Spleen (tissue), 11 donors: Measurements from ENCODE around the gene NTNG1. TPM values are rescaled to one million over a fixed set of nuclear protein-coding genes. Genes with fewer than 3 reads are reported as not detected.

Experiments used
- DNase-seq: peaks from one replicate; pipeline ENCODE4 v3.0.0-alpha.2; 2020
- H3K27ac ChIP-seq, 8 donors: fragments of 200-600 bp; sonication (generic) in 7 of 8; 1 replicate in 4 of 8; 2 replicates in 4 of 8; pipeline versions ENCODE4 v1.5.0 to v1.8.0; 2016 to 2021; ENCODE audit warnings: inconsistent platforms in 4 of 8, mild to moderate bottlenecking in 4 of 8, moderate library complexity in 1 of 8
- H3K27me3 ChIP-seq, 7 donors: fragments of 200-600 bp; sonication (generic) in 6 of 7; replicated peaks in 1 of 7; 1 replicate in 4 of 7; 2 replicates in 3 of 7; pipeline versions ENCODE4 v1.5.0 to v1.8.0; 2016 to 2021; ENCODE audit warnings: inconsistent platforms in 3 of 7, mild to moderate bottlenecking in 1 of 7
- H3K36me3 ChIP-seq, 6 donors: fragments of 200-600 bp; sonication (generic) in 5 of 6; 1 replicate in 4 of 6; 2 replicates in 2 of 6; pipeline versions ENCODE4 v1.5.0 to v1.8.0; 2016 to 2021; ENCODE audit warnings: inconsistent platforms in 2 of 6
- H3K4me1 ChIP-seq, 6 donors: fragments of 200-600 bp; sonication (generic) in 5 of 6; 1 replicate in 3 of 6; 2 replicates in 3 of 6; pipeline versions ENCODE4 v1.5.0 to v1.8.0; 2016 to 2021; ENCODE audit warnings: inconsistent platforms in 3 of 6
- H3K4me3 ChIP-seq, 8 donors: fragments of 200-600 bp; sonication (generic) in 7 of 8; 1 replicate in 4 of 8; 2 replicates in 4 of 8; pipeline versions ENCODE4 v1.5.0 to v1.8.0; 2016 to 2021; ENCODE audit warnings: inconsistent platforms in 4 of 8, mild to moderate bottlenecking in 4 of 8, moderate library complexity in 2 of 8
- H3K9me3 ChIP-seq, 8 donors: fragments of 200-600 bp; sonication (generic) in 7 of 8; 1 replicate in 4 of 8; 2 replicates in 4 of 8; pipeline versions ENCODE4 v1.5.0 to v1.8.0; 2016 to 2021; ENCODE audit warnings: inconsistent platforms in 4 of 8
- POLR2A ChIP-seq, 3 donors: fragments of 450-650 bp; IDR thresholded peaks; one replicate each; pipeline ENCODE4 v1.5.1; 2017; ENCODE audit warnings: antibody characterized with exemption in 3 of 3, mild to moderate bottlenecking in 1 of 3
- POLR2AphosphoS5 ChIP-seq, 3 donors: sonication (generic); formaldehyde crosslinking; IDR thresholded peaks; one replicate each; pipeline ENCODE4 v1.5.1; 2017; ENCODE audit warnings: antibody characterized with exemption in 3 of 3
- WGBS, 5 donors: extraction: QIAGEN DNeasy Blood & Tissue Kit in 3 of 5; methylation state at CpG; one replicate each; pipeline versions ENCODE4 v1.1.5 to v1.1.7; 2013 to 2018; 5-methylcytosine and 5-hydroxymethylcytosine counted together
- intact Hi-C: fragments of 100-400 bp; cut with DNase I; formaldehyde crosslinking; loops from one replicate; pipeline ENCODE4 v1.15.0; 2023; ENCODE audit warnings: low total_unique reads
- polyA plus RNA-seq, 3 donors: library from polyadenylated mRNA; stranded (reverse); fragments of 200-250 nt; gene quantifications; one replicate each; pipeline ENCODE4 v1.2.1, GENCODE V29; 2013
- total RNA-seq, 7 donors: library from RNA; depleted of rRNA in 3 of 7; stranded (reverse); fragments of >200 nt in 3 of 7; fragmentation: NEBNext Ultra II Directional in 4 of 7; extraction: Animal tissue kit (Norgen Biotek cat#: 25700) in 4 of 7; gene quantifications; one replicate each; pipeline versions ENCODE4 v1.1.0 to v1.2.1, GENCODE V29; 2016 to 2021
- TF ChIP-seq, protein P1 (sequence below), 11 experiments: fragments of 200-600 bp in 7 of 11; fragments of 450-650 bp in 4 of 11; sonication (generic) in 4 of 11; IDR thresholded peaks in 8 of 11; conservative IDR thresholded peaks in 3 of 11; 1 replicate in 7 of 11; 2 replicates in 4 of 11; pipeline versions ENCODE4 v1.4.0 to v1.8.0; 2016 to 2021; ENCODE audit warnings: antibody characterized with exemption in 11 of 11, inconsistent platforms in 4 of 11, mild to moderate bottlenecking in 1 of 11
- donor health status: healthy with polysubstance abuse.
- donor health status: DM: no; HTN: no; CAD: no; lungs with moderate emphysema.
- donor health status: DM: no; HTN: no; CAD: no.
- donor health status: Bipolar disorder and iron deficiency.
- donor health status: healthy.
- donor health status: DM: no; HTN: no; CAD: no.
- donor health status: DM: yes; HTN: yes; CAD: no.

Gene NTNG1
- total and polyA plus RNA-seq, 10 donors, result 0.11 to 2.0 (median 1.1) TPM

DNA sequence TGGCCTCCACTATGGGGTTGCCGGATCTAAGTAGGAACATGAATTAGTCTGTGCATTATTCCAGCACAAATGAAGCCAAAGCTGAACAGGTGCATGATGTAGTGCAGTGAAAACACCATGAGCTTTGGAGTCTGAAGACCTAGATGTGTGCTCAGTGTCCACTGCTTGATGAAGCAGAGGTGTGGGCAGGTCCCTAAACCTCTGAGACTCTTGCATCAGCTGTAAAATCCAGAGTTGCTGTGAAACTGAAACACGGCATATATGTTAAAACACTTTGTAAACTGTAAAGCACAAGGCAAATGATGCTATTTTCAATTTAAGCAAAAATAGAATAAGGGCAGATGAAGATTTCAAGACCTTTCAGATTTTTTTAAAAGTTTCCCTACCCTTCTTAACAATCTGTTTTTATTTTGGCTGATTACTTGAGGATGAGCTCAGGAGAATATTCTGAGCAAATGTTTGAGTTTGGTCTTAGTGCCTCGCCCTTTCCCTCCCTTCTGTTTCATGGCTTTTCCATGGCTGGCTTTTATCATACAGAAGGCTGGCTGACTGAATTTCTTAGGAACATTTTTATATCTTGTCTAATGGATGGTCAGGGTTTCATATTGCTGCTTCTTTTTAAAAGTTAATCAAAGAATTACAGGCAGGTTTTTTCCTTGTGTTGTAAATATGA, 221.8 kb downstream of the NTNG1 start:
- intact Hi-C loops, result no loop called here
- peak overlapping the region in 1 of 8 donors; percentile 9 for H3K27ac ChIP-seq
- 78 to 92% (median 89%) methylated on average over 3 of the region's 3 CpGs for WGBS, 5 donors
- H3K27me3 ChIP-seq, result no peaks in the 10 kb centered on the region
- TF ChIP-seq, protein P1, sequence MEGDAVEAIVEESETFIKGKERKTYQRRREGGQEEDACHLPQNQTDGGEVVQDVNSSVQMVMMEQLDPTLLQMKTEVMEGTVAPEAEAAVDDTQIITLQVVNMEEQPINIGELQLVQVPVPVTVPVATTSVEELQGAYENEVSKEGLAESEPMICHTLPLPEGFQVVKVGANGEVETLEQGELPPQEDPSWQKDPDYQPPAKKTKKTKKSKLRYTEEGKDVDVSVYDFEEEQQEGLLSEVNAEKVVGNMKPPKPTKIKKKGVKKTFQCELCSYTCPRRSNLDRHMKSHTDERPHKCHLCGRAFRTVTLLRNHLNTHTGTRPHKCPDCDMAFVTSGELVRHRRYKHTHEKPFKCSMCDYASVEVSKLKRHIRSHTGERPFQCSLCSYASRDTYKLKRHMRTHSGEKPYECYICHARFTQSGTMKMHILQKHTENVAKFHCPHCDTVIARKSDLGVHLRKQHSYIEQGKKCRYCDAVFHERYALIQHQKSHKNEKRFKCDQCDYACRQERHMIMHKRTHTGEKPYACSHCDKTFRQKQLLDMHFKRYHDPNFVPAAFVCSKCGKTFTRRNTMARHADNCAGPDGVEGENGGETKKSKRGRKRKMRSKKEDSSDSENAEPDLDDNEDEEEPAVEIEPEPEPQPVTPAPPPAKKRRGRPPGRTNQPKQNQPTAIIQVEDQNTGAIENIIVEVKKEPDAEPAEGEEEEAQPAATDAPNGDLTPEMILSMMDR (IDR thresholded peaks at IDR 0.05 in 8 of 11, conservative IDR thresholded peaks at IDR 0.05 in 3 of 11), result no peak
- TF ChIP-seq POLR2AphosphoS5 (IDR thresholded peaks at IDR 0.05) (no peak), POLR2A (IDR thresholded peaks at IDR 0.05) (no peak)
- no peak overlapping the region for H3K4me3 ChIP-seq
- no peaks in the 10 kb centered on the region for H3K36me3 ChIP-seq
- H3K9me3 ChIP-seq, result no peaks in the 10 kb centered on the region
- peaks cover 0 to 9% (median 2%) of the 10 kb centered on the region in 6 donors for H3K4me1 ChIP-seq
- DNase-seq, result no peak

- no peak for TF ChIP-seq POLR2A (IDR thresholded peaks at IDR 0.05)
- TF ChIP-seq, protein P1 (IDR thresholded peaks at IDR 0.05 in 8 of 11, conservative IDR thresholded peaks at IDR 0.05 in 3 of 11), result no peak
- no peak for DNase-seq
- H3K9me3 ChIP-seq, result no peaks in the 10 kb centered on the region
- no peak overlapping the region for H3K4me3 ChIP-seq
- H3K27me3 ChIP-seq, result no peaks in the 10 kb centered on the region
- 54 to 90% (median 81%) methylated on average over 1 of the region's 1 CpG for WGBS, 5 donors
- H3K27ac ChIP-seq, result no peak overlapping the region
- peaks cover 0 to 9% (median 2%) of the 10 kb centered on the region in 6 donors for H3K4me1 ChIP-seq
- H3K36me3 ChIP-seq, result no peaks in the 10 kb centered on the region
- intact Hi-C loops, result no loop called here
Observed at GRCh38 chr1:107363154-107363553, 222.3 kb downstream of the NTNG1 start.

GRCh38 chr1:107365527-107366240, 224.8 kb downstream of the NTNG1 start:
- WGBS, 5 donors, result 91 to 94% (median 92%) methylated on average over 2 of the region's 2 CpGs
- DNase-seq, result no peak

DNA sequence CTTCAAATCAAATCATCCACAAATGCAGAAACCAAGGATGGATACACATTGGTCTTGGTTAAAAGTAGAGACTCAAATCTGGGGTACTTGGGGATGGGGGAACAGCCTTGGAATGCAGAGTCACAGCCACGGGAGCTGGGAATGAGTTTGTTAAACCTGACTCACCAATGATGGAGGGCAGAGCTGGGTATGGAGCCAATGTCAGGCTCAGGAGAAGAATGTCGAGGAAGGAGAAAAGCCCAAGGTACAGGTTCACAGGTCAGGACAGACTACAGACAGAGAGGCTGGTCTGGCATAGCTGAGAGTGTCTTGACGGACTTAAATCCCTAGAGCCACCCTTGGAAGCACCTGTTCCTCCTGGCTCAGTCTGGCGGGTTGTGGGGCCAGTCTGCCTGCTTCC, 237.6 kb downstream of the NTNG1 start:
- Histone ChIP-seq H3K27ac (no peak overlapping the region), H3K36me3 (no peaks in the 10 kb centered on the region), H3K4me1 (no peaks in the 10 kb centered on the region), H3K4me3 (no peak overlapping the region), H3K9me3 (no peaks in the 10 kb centered on the region), H3K27me3 (peaks cover 0 to 3% (median 0%) of the 10 kb centered on the region in 7 donors)
- TF ChIP-seq, protein P1 (IDR thresholded peaks at IDR 0.05 in 8 of 11, conservative IDR thresholded peaks at IDR 0.05 in 3 of 11), result no peak
- intact Hi-C loops, result no loop called here
- no peak for DNase-seq
- WGBS, 5 donors, result 66 to 76% (median 74%) methylated on average over 4 of the region's 4 CpGs

More at GRCh38 chr1:107365527-107366240, 224.8 kb downstream of the NTNG1 start:
- intact Hi-C loops, result no loop called here
- Histone ChIP-seq H3K27ac (no peak overlapping the region), H3K27me3 (no peaks in the 10 kb centered on the region), H3K4me3 (no peak overlapping the region), H3K4me1 (no peaks in the 10 kb centered on the region), H3K36me3 (no peaks in the 10 kb centered on the region), H3K9me3 (no peaks in the 10 kb centered on the region)
- TF ChIP-seq POLR2A (IDR thresholded peaks at IDR 0.05), result no peak
- TF ChIP-seq, protein P1 (IDR thresholded peaks at IDR 0.05 in 8 of 11, conservative IDR thresholded peaks at IDR 0.05 in 3 of 11), result no peak
- no peak for TF ChIP-seq POLR2AphosphoS5 (IDR thresholded peaks at IDR 0.05)
